Neural cell (in vitro differentiated cells): Measurements from ENCODE around the gene EN2. TPM values are rescaled to one million over a fixed set of nuclear protein-coding genes. Genes with fewer than 3 reads are reported as not detected.

Source experiments
- H2AFZ ChIP-seq: fragments of 200-600, 300-800 bp; sonication (generic), shearing (Covaris generic); 2 replicates; pipeline ENCODE4 v1.6.0; 2014; ENCODE audit warnings: low read depth, mild to moderate bottlenecking, antibody characterized with exemption, low read length, moderate library complexity
- H3F3A ChIP-seq: fragments of 200-600 bp; shearing (Covaris generic); 2 replicates; pipeline ENCODE4 v1.6.1; 2016; ENCODE audit warnings: mild to moderate bottlenecking, moderate library complexity, mixed read lengths, antibody characterized with exemption, low read length; ENCODE audit not compliant: insufficient read depth, poor library complexity, severe bottlenecking
- H3K27ac ChIP-seq: fragments of 200-600, 300-800 bp; sonication (generic), shearing (Covaris generic); 2 replicates; pipeline ENCODE4 v1.5.1; 2014; ENCODE audit warnings: mild to moderate bottlenecking, low read length, moderate library complexity
- H3K27me3 ChIP-seq: fragments of 300-800, 200-600 bp; sonication (generic), shearing (Covaris generic); 2 replicates; pipeline ENCODE4 v1.6.0; 2014; ENCODE audit warnings: mild to moderate bottlenecking, low read depth, low read length, moderate library complexity; ENCODE audit not compliant: insufficient read depth
- H3K36me3 ChIP-seq: fragments of 300-800, 200-600 bp; sonication (generic), shearing (Covaris generic); 2 replicates; pipeline ENCODE4 v1.5.1; 2014; ENCODE audit warnings: mild to moderate bottlenecking, antibody characterized with exemption, low read length, moderate library complexity; ENCODE audit not compliant: insufficient read depth
- H3K4me2 ChIP-seq: fragments of 300-800, 200-600 bp; sonication (generic), shearing (Covaris generic); 2 replicates; pipeline ENCODE4 v1.6.0; 2014; ENCODE audit warnings: mild to moderate bottlenecking, low read length
- H3K4me3 ChIP-seq: fragments of 300-800, 200-600 bp; sonication (generic), shearing (Covaris generic); 2 replicates; pipeline ENCODE4 v1.5.1; 2014; ENCODE audit warnings: mild to moderate bottlenecking, low read length, moderate library complexity
- H3K79me2 ChIP-seq: fragments of 200-600 bp; shearing (Covaris generic); replicated peaks from 2 replicates; pipeline ENCODE4 v1.6.0; 2014; ENCODE audit warnings: mild to moderate bottlenecking, low read length, moderate library complexity; ENCODE audit not compliant: insufficient read depth
- H3K9ac ChIP-seq: fragments of 300-800, 200-600 bp; sonication (generic), shearing (Covaris generic); 2 replicates; pipeline ENCODE4 v1.6.1; 2016; ENCODE audit warnings: mild to moderate bottlenecking, low read length, mixed read lengths
- H3K9me2 ChIP-seq: fragments of 200-600 bp; shearing (Covaris generic); 2 replicates; pipeline ENCODE4 v1.6.1; 2016; ENCODE audit warnings: mild to moderate bottlenecking, low read length, mixed read lengths; ENCODE audit not compliant: insufficient read depth
- H3K9me3 ChIP-seq: fragments of 200-600, 300-800 bp; sonication (generic), shearing (Covaris generic); 2 replicates; pipeline ENCODE4 v1.6.1; 2016; ENCODE audit warnings: mild to moderate bottlenecking, mixed run types, low read length, moderate library complexity, mixed read lengths
- H4K20me1 ChIP-seq: fragments of 200-600 bp; shearing (Covaris generic); 2 replicates; pipeline ENCODE4 v1.6.1; 2016; ENCODE audit warnings: mild to moderate bottlenecking, mixed run types; ENCODE audit not compliant: insufficient read depth
- EP300 ChIP-seq: fragments of 450-650 bp; conservative IDR thresholded peaks from 2 replicates; pipeline ENCODE4 v1.6.1; 2014; ENCODE audit warnings: antibody characterized with exemption, mild to moderate bottlenecking, moderate library complexity; ENCODE audit not compliant: poor library complexity, severe bottlenecking
- EZH2 ChIP-seq: fragments of 200-600, 300-800 bp; shearing (Covaris generic), sonication (generic); IDR thresholded peaks from 2 replicates; pipeline ENCODE4 v1.6.1; 2014; ENCODE audit warnings: antibody characterized with exemption, low read length, borderline replicate concordance, mild to moderate bottlenecking; ENCODE audit not compliant: insufficient read depth, poor library complexity, severe bottlenecking
- MXI1 ChIP-seq: fragments of 450-650 bp; conservative IDR thresholded peaks from 2 replicates; pipeline ENCODE4 v1.6.1; 2014; ENCODE audit warnings: antibody characterized with exemption, mild to moderate bottlenecking; ENCODE audit not compliant: poor library complexity, severe bottlenecking
- POLR2AphosphoS5 ChIP-seq: IDR thresholded peaks from 2 replicates; pipeline ENCODE4 v1.6.1; 2012
- RAD21 ChIP-seq: fragments of 450-650 bp; conservative IDR thresholded peaks from 2 replicates; pipeline ENCODE4 v1.6.1; 2014; ENCODE audit warnings: antibody characterized with exemption, mild to moderate bottlenecking, moderate library complexity
- SMC3 ChIP-seq: fragments of 450-650 bp; conservative IDR thresholded peaks from 2 replicates; pipeline ENCODE4 v1.6.1; 2014; ENCODE audit warnings: antibody characterized with exemption, mild to moderate bottlenecking, moderate library complexity; ENCODE audit not compliant: poor library complexity
- TAF1 ChIP-seq: IDR thresholded peaks from 2 replicates; pipeline ENCODE4 v1.6.1; 2012; ENCODE audit warnings: low read depth
- polyA plus RNA-seq: library from polyadenylated mRNA; depleted of rRNA; stranded (reverse); fragments of >200 nt; gene quantifications from 2 replicates; pipeline ENCODE4 v1.2.3, GENCODE V29; 2014
- TF ChIP-seq, protein P1 (sequence below): IDR thresholded peaks from 2 replicates; pipeline ENCODE4 v1.6.1; 2012; ENCODE audit warnings: borderline replicate concordance
- TF ChIP-seq, protein P2 (sequence below): fragments of 450-650 bp; IDR thresholded peaks from 2 replicates; pipeline ENCODE4 v1.5.1; 2014; ENCODE audit warnings: antibody characterized with exemption, mild to moderate bottlenecking, moderate library complexity; ENCODE audit not compliant: poor library complexity, severe bottlenecking

The EN2 gene
- polyA plus RNA-seq, 1 donor from 2014 or later = not detected

- H4K20me1 ChIP-seq = no peaks in the 10 kb centered on the region
- H3K9me2 ChIP-seq = no peaks in the 10 kb centered on the region
- H3K4me2 ChIP-seq = no peak overlapping the region
- H3K27me3 ChIP-seq = peaks cover 89% of the 10 kb centered on the region
- no peak overlapping the region for H3K27ac ChIP-seq
- no peaks in the 10 kb centered on the region for H3K9me3 ChIP-seq
- H3K9ac ChIP-seq = no peak overlapping the region
- H2AFZ ChIP-seq = no peak overlapping the region
- H3K4me3 ChIP-seq = no peak overlapping the region
- no peaks in the 10 kb centered on the region for H3K79me2 ChIP-seq
- no peaks in the 10 kb centered on the region for H3K36me3 ChIP-seq
- TF ChIP-seq POLR2AphosphoS5 (no peak), EP300 (no peak), SMC3 (no peak), RAD21 (no peak), MXI1 (no peak)
- TF ChIP-seq, protein P1, sequence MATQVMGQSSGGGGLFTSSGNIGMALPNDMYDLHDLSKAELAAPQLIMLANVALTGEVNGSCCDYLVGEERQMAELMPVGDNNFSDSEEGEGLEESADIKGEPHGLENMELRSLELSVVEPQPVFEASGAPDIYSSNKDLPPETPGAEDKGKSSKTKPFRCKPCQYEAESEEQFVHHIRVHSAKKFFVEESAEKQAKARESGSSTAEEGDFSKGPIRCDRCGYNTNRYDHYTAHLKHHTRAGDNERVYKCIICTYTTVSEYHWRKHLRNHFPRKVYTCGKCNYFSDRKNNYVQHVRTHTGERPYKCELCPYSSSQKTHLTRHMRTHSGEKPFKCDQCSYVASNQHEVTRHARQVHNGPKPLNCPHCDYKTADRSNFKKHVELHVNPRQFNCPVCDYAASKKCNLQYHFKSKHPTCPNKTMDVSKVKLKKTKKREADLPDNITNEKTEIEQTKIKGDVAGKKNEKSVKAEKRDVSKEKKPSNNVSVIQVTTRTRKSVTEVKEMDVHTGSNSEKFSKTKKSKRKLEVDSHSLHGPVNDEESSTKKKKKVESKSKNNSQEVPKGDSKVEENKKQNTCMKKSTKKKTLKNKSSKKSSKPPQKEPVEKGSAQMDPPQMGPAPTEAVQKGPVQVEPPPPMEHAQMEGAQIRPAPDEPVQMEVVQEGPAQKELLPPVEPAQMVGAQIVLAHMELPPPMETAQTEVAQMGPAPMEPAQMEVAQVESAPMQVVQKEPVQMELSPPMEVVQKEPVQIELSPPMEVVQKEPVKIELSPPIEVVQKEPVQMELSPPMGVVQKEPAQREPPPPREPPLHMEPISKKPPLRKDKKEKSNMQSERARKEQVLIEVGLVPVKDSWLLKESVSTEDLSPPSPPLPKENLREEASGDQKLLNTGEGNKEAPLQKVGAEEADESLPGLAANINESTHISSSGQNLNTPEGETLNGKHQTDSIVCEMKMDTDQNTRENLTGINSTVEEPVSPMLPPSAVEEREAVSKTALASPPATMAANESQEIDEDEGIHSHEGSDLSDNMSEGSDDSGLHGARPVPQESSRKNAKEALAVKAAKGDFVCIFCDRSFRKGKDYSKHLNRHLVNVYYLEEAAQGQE = no peak
- no peaks in the 10 kb centered on the region for H3F3A ChIP-seq
Observed at GRCh38 chr7:155512246-155512887, 54.4 kb downstream of the EN2 start.

DNA sequence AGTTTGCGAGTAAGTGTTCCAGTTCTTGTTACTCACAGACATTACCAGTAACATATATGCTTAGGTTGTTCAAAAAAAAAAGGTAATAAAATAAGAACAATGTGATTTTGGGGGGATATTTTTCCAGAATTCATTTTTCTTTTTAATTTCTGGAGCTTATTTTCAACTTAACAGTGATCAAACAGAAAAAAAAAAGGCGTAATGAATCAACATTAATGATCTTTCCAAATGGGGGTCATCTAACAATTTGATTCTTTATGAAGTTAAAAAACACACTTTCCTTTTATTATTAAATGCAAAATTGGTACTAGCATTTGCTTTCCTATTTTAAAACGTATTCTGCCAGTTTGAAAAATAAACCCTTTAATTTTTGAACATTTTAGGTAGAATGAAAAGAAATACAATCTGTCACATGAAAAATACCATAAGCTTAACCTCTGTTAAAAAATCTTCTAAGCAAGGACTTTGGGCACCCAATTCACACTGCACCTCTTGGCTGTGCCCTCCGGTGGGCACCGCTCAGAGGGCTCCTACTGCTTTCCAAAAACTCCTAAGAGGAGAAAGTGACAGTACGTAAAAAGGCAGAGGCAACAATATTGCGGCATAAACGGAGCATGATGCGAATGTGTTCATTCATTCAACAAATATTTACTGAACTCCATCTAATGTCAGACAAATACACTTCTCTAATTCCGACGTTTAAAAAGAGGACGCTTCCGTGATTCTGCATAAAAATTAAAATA is 55.8 kb downstream of the EN2 start:
- no peak overlapping the region for H2AFZ ChIP-seq
- no peaks in the 10 kb centered on the region for H3K79me2 ChIP-seq
- no peak overlapping the region for H3K4me2 ChIP-seq
- H4K20me1 ChIP-seq = no peaks in the 10 kb centered on the region
- H3K9me3 ChIP-seq = no peaks in the 10 kb centered on the region
- no peak overlapping the region for H3K9ac ChIP-seq
- no peak overlapping the region for H3K4me3 ChIP-seq
- peaks cover 79% of the 10 kb centered on the region for H3K27me3 ChIP-seq
- H3F3A ChIP-seq = no peaks in the 10 kb centered on the region
- H3K27ac ChIP-seq = no peak overlapping the region
- no peaks in the 10 kb centered on the region for H3K9me2 ChIP-seq
- H3K36me3 ChIP-seq = no peaks in the 10 kb centered on the region
- TF ChIP-seq EP300 = no peak
- no peak for TF ChIP-seq POLR2AphosphoS5
- no peak for TF ChIP-seq RAD21
- TF ChIP-seq, protein P2, sequence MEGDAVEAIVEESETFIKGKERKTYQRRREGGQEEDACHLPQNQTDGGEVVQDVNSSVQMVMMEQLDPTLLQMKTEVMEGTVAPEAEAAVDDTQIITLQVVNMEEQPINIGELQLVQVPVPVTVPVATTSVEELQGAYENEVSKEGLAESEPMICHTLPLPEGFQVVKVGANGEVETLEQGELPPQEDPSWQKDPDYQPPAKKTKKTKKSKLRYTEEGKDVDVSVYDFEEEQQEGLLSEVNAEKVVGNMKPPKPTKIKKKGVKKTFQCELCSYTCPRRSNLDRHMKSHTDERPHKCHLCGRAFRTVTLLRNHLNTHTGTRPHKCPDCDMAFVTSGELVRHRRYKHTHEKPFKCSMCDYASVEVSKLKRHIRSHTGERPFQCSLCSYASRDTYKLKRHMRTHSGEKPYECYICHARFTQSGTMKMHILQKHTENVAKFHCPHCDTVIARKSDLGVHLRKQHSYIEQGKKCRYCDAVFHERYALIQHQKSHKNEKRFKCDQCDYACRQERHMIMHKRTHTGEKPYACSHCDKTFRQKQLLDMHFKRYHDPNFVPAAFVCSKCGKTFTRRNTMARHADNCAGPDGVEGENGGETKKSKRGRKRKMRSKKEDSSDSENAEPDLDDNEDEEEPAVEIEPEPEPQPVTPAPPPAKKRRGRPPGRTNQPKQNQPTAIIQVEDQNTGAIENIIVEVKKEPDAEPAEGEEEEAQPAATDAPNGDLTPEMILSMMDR = no peak
- no peak for TF ChIP-seq SMC3
- TF ChIP-seq EZH2 = no peak
- TF ChIP-seq, protein P1 = no peak
- no peak for TF ChIP-seq TAF1
- TF ChIP-seq MXI1 = no peak
